NCI-H2029 (cell line): ENCODE measurements around the gene TP53I11.

ENCODE experiments used
- DNase-seq: peaks from one replicate; lab custom pipeline; 2025; lab: John Stamatoyannopoulos, UW

Gene TP53I11

DNA sequence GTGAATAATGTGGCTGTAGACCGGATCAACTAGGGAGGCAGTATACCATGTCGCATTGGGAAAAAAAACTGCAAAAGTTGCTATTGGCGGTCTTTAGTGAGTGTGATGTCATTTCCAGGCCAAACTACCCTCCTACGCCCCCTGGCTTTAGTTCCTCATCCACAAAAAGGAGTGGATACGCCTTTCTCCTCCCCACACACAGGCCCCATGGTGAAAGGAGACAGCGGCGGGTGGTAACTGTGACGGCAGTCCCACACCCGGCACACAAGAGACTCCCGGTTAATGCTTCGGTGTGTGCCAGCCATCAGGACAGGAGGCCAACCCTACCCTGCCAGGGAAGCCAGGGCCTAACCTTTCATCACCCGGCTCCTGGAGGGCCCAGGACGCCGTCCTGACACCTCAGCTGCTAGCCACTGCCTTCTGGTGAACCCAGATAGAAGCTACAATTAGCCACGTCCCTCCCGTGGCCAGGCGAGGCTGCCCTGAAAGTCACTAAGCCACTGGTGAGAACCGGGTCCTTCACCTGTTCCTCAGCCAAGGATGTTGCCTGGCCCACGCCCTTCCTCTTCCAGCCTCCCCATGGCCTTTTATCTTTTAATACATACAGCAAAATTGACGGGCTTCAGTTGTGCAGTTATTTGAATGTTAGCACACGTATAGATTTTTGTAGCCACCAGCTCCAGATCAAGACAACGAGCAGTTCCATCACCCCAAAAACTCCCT, 10.8 kb downstream of the TP53I11 start:
- no peak for DNase-seq

- DNase-seq: no peak
Observed at GRCh38 chr11:44938066-44938691, 12.5 kb downstream of the TP53I11 start.

GRCh38 chr11:44936951-44937543, 13.6 kb downstream of the TP53I11 start:
- no peak for DNase-seq

DNA sequence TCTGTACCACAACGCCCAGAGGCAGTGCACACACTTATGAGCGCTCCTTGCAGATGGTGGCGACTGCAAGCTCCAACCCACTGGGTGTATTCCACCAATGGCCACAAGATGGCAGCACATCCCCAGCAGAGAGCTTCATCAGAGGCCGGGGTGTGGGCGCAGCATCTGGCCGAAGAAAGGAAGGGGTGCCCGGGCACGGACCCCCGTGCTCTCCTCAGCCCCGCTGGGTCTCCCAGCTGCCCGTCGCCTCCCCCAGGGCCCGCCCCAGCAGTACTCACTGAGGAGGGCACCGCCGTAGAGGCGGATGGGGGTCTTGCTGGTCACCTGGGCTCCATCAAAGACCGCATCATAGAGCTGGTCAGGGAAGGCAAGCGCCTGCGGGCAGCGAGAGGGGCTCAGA, 14.2 kb downstream of the TP53I11 start:
- peak; percentile 59 for DNase-seq

DNA sequence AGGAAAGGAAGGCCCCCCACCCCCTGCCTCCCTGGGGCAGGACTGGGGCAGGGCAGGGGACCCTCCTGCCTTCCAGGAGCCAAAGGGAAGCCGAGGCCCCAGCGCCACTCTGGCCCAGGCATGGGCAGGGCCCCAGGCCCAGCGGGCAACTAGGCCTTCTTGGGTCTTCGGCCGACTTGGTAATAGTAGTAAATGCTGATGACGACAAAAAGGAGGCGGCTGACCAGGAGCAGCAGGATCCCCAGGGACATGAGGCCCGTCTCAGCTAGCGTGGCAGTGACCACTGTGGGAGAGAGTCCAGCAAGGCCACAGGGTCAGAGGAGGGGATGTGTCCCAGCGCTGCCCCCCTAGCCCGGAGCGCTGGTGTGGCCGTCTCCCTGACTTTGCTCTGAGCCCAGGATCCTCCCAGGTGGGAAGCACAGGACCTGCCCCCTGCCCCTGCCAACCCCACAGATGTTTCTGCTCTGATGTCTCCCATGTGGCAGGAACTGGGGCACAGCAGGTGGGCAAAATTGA, 15.9 kb downstream of the TP53I11 start:
- no peak for DNase-seq

DNA sequence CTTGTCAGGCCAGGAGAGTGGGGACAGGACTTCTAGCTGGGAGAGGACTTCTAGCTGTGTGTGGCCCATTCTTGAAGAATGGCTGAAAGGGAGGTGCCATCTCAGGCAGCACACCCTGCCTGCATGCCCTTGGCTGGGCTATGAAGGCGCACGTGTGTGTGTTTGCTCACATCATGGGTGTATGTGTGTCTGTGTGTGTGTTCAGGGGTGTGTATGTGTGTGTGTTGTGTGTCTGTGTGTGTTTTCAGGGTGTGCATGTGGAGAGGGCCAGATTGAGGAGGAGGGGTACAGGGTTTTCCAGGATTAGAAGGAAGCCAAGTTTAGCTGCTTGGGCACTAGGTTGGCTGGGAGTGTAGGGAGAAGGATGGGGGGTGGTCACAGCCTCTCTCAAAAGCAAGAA, 16.6 kb downstream of the TP53I11 start:
- DNase-seq: no peak

- no peak for DNase-seq
Observed at GRCh38 chr11:44931466-44931865, 19.2 kb downstream of the TP53I11 start.

DNA sequence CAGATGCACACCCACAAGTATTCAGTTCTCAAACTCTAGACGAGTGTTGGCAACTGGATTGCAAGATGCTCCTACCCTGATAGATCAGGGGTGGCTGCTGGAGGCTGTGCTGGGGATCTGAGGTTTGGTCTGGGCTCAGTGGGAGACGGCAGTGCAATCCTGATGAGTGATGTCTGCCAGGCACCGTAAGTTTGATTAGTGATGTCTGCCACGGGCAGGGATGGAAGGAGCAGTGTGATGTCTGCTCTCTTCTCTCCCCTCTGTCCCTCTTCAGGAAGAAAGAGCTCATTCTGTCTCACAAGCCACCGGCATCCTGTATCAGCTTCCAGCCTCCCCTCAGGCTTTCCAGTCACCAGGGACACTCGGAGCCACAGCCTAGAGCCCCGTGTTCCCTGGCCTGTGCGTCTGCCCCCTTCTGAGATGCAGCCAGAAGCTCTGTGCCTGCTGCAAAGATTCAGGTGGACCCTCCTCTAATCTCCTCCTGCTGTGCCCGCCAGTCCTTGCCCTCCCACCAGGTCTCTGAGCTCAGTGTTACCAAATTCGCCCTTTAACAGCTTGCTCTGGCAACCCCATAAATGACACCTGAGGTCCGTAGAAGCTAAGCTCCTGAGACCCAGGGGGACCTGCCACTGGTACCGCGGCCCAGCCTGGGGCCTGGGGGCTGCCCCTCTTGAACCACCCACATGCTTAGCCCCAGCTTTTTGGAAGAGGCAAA, 19.9 kb downstream of the TP53I11 start:
- DNase-seq: no peak

GRCh38 chr11:44928816-44929215, 21.9 kb downstream of the TP53I11 start:
- DNase-seq: no peak

DNA sequence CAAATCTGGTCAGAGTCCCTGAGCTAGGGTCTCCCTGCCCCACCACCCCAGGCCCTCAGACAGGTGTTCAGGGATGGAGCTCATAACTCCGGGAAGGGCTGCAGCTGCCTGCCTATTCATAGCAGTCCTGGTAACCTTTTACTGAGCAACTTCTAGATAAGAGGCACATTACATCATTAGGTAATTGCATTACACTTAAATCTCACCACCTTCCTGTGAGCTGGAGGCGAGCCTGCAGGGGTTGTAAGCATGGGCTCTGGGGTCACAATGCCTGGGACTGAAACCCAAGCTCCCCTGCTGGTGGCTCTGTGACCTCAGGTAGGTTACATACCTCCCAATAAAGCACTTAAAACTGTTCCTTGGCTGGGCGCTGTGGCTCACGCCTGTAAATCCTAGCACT, 22.5 kb downstream of the TP53I11 start:
- DNase-seq: no peak

- DNase-seq: peak; percentile 67
Observed at GRCh38 chr11:44927174-44927661, 23.5 kb downstream of the TP53I11 start.

DNA sequence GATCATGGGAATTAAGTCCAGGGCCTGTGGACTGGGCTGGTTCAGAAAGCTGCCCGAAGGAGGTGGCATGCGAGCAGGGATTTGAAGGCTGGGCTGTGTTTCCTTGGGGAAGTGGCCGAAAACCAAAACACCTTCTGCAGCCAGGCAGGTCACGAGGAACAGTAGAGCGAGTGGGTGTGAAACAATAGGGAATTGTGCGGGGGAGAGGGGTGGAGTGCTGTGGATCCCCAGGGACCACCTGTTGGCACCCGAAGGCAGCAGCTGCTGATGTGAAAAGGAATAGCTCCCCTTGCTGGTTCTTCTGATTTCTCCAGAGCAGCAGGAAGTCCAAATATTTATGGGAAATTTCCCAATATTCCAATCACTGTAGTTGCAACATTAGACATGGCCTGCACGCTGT, 24.6 kb downstream of the TP53I11 start:
- DNase-seq: no peak

DNA sequence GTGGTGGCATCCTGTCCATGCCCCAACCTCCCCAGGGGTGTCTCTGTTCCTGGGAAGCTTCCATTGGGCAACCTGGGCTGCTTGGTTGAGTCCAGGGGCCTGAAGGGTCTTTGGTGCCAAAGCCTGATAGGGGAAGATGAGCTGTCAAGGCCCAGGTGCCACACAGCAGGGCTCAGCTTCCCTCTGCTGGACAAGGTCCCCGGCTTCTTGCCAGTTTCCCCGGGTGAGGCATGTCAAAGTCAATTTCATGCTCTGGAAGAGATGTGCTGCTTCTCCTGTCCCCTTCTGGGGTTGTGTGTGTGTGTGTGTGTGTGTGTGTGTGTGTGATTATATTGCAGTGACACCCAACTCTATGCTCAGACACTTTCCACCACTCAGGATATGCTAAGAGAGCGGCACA, 26.9 kb downstream of the TP53I11 start:
- DNase-seq: no peak

DNA sequence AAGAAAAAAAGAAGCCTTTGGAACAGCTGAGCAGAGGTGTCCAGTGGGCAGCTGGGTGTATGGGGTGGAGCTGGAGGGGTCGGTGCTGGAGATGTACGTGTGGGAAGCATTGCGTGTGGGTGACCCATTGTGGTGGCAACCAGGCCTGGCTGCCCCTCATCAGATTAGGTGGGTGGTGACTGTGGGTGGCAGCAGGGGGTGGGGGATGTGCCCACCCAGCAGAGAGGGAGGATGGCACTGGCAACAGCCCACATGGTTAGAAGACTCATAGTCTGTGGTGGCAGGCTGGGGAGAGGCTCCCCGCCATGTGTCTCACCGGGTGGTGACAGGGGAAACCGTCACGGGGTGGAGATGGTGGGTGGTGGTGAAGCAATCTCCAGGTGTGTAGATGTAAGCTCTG, 27.6 kb downstream of the TP53I11 start:
- no peak for DNase-seq

DNA sequence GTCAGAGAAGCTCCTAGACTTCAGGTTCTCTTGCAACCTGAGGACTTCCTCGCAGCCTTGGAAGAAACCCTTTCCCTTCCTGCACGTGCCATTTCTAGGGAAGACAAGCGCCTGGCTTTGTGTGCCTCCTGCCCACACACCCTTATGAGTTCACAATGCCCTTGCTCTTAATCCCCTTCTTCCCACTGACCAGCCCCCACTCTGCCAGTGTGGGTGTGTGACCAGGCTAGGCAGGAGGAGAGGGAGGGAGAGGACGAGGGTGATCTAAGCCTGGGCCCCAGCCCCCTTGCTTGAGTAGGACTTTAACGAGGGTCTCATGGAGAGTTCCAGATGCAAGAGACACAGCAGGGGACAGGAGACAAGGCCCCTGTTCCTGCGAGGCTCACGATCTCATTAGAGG, 30.2 kb downstream of the TP53I11 start:
- DNase-seq: no peak

GRCh38 chr11:44917741-44918140, 32.9 kb downstream of the TP53I11 start:
- DNase-seq: no peak

GRCh38 chr11:44916801-44917385, 33.8 kb downstream of the TP53I11 start:
- DNase-seq: no peak

DNA sequence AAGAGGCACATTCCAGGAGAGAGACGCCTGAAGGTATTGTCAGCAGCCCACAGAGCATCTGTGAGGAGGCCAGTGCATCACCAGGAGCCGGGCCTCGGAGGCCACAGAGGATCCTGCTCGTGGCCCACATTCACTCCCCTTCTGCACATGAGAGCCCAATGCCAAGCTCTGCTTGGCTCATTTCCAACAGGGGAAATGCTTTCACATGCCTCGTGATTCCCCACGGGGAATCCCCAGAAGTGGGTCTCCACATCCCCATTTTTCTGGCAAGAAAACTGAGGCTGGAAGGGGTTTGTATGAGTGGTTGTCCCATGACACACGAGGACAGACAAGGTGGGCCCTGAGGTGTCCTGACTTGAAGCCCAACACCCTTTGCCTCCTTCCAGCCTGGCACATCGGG, 34.4 kb downstream of the TP53I11 start:
- DNase-seq: no peak

DNA sequence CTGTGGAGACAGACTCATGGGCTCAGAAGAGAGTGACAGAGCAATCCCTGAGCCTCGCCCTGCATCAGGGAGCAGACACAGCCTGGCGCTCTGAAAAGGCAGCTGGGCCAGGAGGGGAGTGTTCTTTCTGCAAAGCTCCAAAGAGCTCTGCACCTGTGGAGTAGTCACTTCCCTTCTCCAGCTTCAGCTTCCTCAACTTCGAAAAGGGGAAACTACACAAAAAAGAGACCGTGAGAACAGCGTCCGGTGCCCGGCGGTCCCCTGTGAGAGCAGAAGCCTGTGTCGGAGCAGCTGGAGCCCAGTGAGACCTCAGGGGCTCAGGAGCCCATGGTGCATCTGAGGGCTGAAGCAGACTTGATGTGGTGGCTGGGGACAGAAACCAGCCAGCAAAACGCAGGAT, 35.1 kb downstream of the TP53I11 start:
- no peak for DNase-seq

DNA sequence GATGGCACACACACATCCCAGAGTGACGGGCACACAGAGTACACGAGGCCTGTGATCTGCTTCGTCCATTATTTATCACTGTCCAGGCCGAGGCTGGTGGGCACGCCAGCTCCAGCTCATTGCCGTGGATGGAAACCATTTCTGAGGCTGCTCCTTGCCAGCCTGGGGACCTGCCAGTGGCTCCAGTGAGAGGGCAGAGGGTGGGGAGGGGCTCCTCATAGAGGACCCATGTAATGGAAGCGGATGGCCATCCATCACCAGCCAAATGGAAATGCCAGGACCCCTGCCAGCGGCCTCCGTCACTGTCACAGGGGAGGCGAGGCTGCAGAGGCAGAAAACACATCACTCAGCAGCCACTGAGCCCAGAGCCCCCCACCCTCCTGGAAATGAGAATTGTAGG, 35.7 kb downstream of the TP53I11 start:
- no peak for DNase-seq

DNA sequence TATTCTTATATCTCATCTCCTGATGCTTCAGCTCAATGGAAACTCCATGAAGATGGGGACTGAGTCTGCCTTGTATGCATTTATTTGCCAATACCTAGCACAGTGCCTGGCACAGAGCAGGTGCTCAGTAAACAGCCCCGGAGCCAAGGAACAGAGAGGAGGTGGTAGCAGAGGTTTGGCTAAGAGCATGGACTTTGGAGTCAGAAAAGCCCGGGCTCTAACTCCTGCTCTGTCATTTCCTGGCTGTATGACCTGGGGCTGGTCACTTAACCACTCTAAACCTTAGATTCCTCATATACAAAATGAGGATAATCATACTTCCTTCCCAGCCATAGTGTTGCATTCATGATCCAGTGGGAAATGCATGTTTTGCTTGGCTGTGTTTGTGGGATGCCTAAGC, 36.6 kb downstream of the TP53I11 start:
- DNase-seq: no peak

GRCh38 chr11:44913502-44913901, 37.2 kb downstream of the TP53I11 start:
- no peak for DNase-seq
